ENCODE data around the gene SUFU. TPM values are rescaled to one million over a fixed set of nuclear protein-coding genes. Genes with fewer than 3 reads are reported as not detected.

SUFU gene
- total and polyA plus RNA-seq, 2 of the 13 experiments (the other 11 are each of a cell fraction or from before 2014, with no cell fraction given), result 2.9 to 5.5 TPM

- TF ChIP-seq GMEB1 (CRISPR knock-in tag; IDR thresholded peaks at IDR 0.05; ENCODE audit: borderline replicate concordance) (no peak), ZNF850 (CRISPR knock-in tag; conservative IDR thresholded peaks at IDR 0.05) (no peak), PBX3 (CRISPR knock-in tag; IDR thresholded peaks at IDR 0.05; ENCODE audit: borderline replicate concordance) (no peak), ZNF709 (CRISPR knock-in tag; IDR thresholded peaks at IDR 0.05) (no peak), MED8 (CRISPR knock-in tag; IDR thresholded peaks at IDR 0.05; ENCODE audit: insufficient replicate concordance) (no peak), SMARCE1 (IDR thresholded peaks at IDR 0.05; ENCODE audit: borderline replicate concordance) (no peak), SP4 (CRISPR knock-in tag; IDR thresholded peaks at IDR 0.05) (no peak; the same call in 1 of the 2 replicates), SRF (IDR thresholded peaks at IDR 0.05; ENCODE audit: low read depth, low read length) (no peak)
These were observed 139.1 kb downstream of the SUFU start (continued) for GRCh38 chr10:102642736-102643335.

Measured in HepG2 (cell line).